Breast epithelium (tissue), 4 donors: ENCODE data around the gene WDR7. TPM values are rescaled to one million over a fixed set of nuclear protein-coding genes. Genes with fewer than 3 reads are reported as not detected.

Source experiments
- DNase-seq, 2 donors: peaks; one replicate each; pipeline ENCODE4 v3.0.0-alpha.2; 2019; ENCODE audit warnings: low spot score in 2 of 2
- H3K27ac ChIP-seq, 2 donors: fragments of 200-600 bp; sonication (generic) in 1 of 2; one replicate each; pipeline ENCODE4 v1.5.1; 2016 to 2019; ENCODE audit warnings: mild to moderate bottlenecking in 1 of 2
- H3K27me3 ChIP-seq, 2 donors: fragments of 200-600 bp; sonication (generic) in 1 of 2; one replicate each; pipeline versions ENCODE4 v1.5.1 to v1.6.0; 2017 to 2019; ENCODE audit warnings: control low read depth in 1 of 2, mild to moderate bottlenecking in 1 of 2
- H3K36me3 ChIP-seq: fragments of 200-600 bp; one replicate; pipeline ENCODE4 v1.5.1; 2019
- H3K4me1 ChIP-seq, 2 donors: fragments of 200-600 bp; sonication (generic); one replicate each; pipeline ENCODE4 v1.5.1; 2016 to 2019; ENCODE audit warnings: control low read depth in 1 of 2
- H3K4me3 ChIP-seq, 3 donors: fragments of 200-600 bp; sonication (generic); 1 replicate in 2 of 3; 2 replicates in 1 of 3; pipeline ENCODE4 v1.5.1; 2016 to 2019; ENCODE audit warnings: mild to moderate bottlenecking in 3 of 3, moderate library complexity in 2 of 3
- H3K9me3 ChIP-seq, 2 donors: fragments of 200-600 bp; sonication (generic) in 1 of 2; one replicate each; pipeline ENCODE4 v1.5.1; 2016 to 2019; ENCODE audit warnings: control low read depth in 1 of 2
- POLR2A ChIP-seq: fragments of 450-650 bp; IDR thresholded peaks from one replicate; pipeline ENCODE4 v1.6.1; 2016; ENCODE audit warnings: antibody characterized with exemption, mild to moderate bottlenecking, moderate library complexity
- POLR2AphosphoS5 ChIP-seq, 3 donors: sonication (generic); formaldehyde crosslinking; IDR thresholded peaks; one replicate each; pipeline ENCODE4 v1.6.1; 2017; ENCODE audit warnings: antibody characterized with exemption in 3 of 3
- intact Hi-C: fragments of 100-400 bp; cut with DNase I; formaldehyde crosslinking; loops from one replicate; pipeline ENCODE4 v1.15.1; 2023; ENCODE audit warnings: low total_unique reads
- total RNA-seq, 3 donors: library from RNA; depleted of rRNA; stranded (reverse); fragments of >200 nt; gene quantifications; one replicate each; pipeline ENCODE4 v1.1.0, GENCODE V29; 2016
- TF ChIP-seq, protein P1 (sequence below), 3 donors: fragments of 450-650 bp; IDR thresholded peaks; one replicate each; pipeline ENCODE4 v1.5.1; 2016 to 2017; ENCODE audit warnings: antibody characterized with exemption in 3 of 3, mild to moderate bottlenecking in 3 of 3, moderate library complexity in 3 of 3

Gene WDR7
- total RNA-seq, 3 donors from 2014 or later = 28.3 to 32.6 (median 31.1) TPM

DNA sequence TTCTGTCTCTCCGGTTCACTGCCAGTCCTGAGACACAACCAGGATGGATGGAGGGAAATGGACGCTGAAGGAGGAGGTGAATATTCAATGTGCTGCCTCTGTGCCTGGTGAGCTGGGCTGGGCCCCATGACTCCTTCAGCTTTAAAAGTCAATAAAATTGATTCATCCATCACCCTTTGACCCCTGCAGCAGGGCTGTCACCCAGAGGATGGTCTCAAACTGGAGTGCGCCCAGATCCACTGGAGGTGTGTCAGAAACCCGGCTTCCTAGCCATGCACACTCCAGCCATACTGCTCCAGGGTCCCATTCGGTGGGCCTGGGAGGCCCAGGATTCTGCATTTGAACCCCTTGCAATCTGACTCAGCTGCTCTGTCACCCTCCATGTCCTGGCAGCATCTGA lies 401.6 kb downstream of the WDR7 start:
- Histone ChIP-seq H3K4me1 (no peaks in the 10 kb centered on the region), H3K27ac (no peak overlapping the region), H3K36me3 (no peaks in the 10 kb centered on the region), H3K27me3 (no peaks in the 10 kb centered on the region), H3K9me3 (no peaks in the 10 kb centered on the region), H3K4me3 (no peak overlapping the region)
- TF ChIP-seq, protein P1, sequence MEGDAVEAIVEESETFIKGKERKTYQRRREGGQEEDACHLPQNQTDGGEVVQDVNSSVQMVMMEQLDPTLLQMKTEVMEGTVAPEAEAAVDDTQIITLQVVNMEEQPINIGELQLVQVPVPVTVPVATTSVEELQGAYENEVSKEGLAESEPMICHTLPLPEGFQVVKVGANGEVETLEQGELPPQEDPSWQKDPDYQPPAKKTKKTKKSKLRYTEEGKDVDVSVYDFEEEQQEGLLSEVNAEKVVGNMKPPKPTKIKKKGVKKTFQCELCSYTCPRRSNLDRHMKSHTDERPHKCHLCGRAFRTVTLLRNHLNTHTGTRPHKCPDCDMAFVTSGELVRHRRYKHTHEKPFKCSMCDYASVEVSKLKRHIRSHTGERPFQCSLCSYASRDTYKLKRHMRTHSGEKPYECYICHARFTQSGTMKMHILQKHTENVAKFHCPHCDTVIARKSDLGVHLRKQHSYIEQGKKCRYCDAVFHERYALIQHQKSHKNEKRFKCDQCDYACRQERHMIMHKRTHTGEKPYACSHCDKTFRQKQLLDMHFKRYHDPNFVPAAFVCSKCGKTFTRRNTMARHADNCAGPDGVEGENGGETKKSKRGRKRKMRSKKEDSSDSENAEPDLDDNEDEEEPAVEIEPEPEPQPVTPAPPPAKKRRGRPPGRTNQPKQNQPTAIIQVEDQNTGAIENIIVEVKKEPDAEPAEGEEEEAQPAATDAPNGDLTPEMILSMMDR (IDR thresholded peaks at IDR 0.05) = no peak
- TF ChIP-seq POLR2AphosphoS5 (IDR thresholded peaks at IDR 0.05) (no peak), POLR2A (no peak)
- intact Hi-C loops = no loop called here
- DNase-seq = no peak

DNA sequence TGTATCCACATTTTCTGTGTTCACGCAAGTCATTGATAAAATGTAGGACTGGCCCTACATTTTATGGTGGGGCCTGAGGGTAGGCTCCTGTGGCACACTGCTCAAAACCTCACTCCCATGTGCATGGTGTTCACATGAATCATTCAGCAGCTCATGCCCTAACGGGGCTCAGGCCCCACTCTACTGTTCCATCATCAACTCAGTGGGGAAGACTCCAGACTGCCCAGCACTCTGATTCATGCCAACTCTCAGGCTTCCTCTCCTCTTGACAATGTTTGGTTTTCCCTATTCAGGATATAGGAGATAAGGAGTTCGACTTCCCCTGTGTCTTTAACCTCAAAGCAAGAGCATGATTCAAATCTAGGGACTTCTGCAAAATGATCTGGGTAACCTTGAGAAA lies 403.7 kb downstream of the WDR7 start:
- no peak for DNase-seq
- Histone ChIP-seq H3K27me3 (no peaks in the 10 kb centered on the region), H3K4me3 (no peak overlapping the region), H3K36me3 (no peaks in the 10 kb centered on the region), H3K27ac (no peak overlapping the region), H3K9me3 (no peaks in the 10 kb centered on the region), H3K4me1 (no peaks in the 10 kb centered on the region)
- intact Hi-C loops = no loop called here
- TF ChIP-seq, protein P1 (IDR thresholded peaks at IDR 0.05) = no peak
- TF ChIP-seq POLR2A (no peak), POLR2AphosphoS5 (IDR thresholded peaks at IDR 0.05) (no peak)

DNA sequence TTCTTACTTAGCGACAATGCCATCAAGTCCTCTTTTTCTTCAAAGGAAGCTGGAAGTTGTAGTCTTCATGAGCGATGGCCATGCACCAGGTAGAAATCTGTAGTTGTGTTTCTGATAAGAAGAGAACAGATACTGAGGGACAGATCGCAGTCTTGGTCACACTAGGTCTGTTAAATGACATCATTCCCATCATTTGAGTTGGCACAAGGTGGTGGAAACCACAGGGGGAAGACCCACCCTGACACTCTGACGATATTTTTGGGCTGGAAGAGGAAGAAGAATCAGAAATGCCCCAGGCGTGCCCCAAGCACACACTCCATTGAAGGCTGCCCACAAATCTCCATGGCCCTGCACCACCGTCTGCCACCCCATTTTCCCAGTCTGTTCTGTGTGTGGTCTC lies 406.7 kb downstream of the WDR7 start:
- DNase-seq = no peak
- H3K4me3 ChIP-seq = no peak overlapping the region
- intact Hi-C loops = no loop called here
- no peaks in the 10 kb centered on the region for H3K27me3 ChIP-seq
- TF ChIP-seq, protein P1 (IDR thresholded peaks at IDR 0.05) = no peak
- TF ChIP-seq POLR2AphosphoS5 (IDR thresholded peaks at IDR 0.05) = no peak
- TF ChIP-seq POLR2A = no peak
- H3K27ac ChIP-seq = no peak overlapping the region
- H3K36me3 ChIP-seq = no peaks in the 10 kb centered on the region
- H3K9me3 ChIP-seq = no peaks in the 10 kb centered on the region
- no peaks in the 10 kb centered on the region for H3K4me1 ChIP-seq

DNA sequence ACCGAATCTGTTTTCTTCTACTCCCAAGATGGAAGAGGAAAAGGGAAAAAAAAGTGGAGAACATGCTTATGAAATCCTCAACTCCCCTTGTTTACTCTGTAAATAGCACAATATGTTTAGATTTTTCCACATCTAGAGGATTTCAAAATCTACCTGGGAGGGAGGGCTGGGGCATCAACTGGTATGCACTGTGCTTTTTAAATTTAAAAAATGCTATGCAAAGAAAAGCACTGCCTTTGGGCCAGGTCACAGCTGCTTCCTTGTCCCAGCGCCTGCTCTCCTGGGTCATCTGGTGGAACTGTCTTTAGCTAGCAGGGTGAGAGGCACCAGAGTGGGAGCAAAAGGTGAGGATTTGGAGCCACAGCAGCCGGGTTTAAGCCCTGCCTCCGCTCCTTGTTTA lies 407.6 kb downstream of the WDR7 start:
- DNase-seq = no peak
- intact Hi-C loops = no loop called here
- H3K4me1 ChIP-seq = no peaks in the 10 kb centered on the region

DNA sequence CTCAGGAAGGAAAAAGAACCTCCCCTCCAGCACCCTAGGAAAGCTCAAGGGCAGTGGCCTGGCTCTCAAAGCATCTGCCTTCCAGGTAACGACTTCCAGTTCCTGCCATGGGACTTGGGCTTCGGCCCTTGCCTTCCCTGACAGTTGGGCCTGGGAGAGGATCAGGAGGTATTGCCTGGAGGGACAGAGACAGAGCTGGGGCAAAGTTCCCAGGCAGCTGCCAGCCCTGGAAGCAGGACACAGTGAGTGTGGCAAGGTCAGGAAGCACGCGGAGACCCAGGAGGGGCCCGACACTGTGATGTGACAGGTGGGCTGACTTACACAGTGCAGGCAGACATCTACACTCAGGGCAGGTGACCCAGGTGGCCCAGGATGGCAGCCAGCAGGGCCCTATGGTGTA lies 408.2 kb downstream of the WDR7 start:
- H3K27ac ChIP-seq = no peak overlapping the region
- no peaks in the 10 kb centered on the region for H3K27me3 ChIP-seq
- H3K36me3 ChIP-seq = no peaks in the 10 kb centered on the region
- intact Hi-C loops = no loop called here
- no peaks in the 10 kb centered on the region for H3K9me3 ChIP-seq
- TF ChIP-seq POLR2A (no peak), POLR2AphosphoS5 (IDR thresholded peaks at IDR 0.05) (no peak)
- TF ChIP-seq, protein P1 (IDR thresholded peaks at IDR 0.05) = no peak
- H3K4me3 ChIP-seq = no peak overlapping the region
- H3K4me1 ChIP-seq = no peaks in the 10 kb centered on the region
- DNase-seq = no peak

More for the DNA sequence above, 407.6 kb downstream of the WDR7 start:
- TF ChIP-seq POLR2AphosphoS5 (IDR thresholded peaks at IDR 0.05) (no peak), POLR2A (no peak)
- TF ChIP-seq, protein P1 (IDR thresholded peaks at IDR 0.05) = no peak
- H3K4me3 ChIP-seq = no peak overlapping the region
- no peak overlapping the region for H3K27ac ChIP-seq
- H3K27me3 ChIP-seq = no peaks in the 10 kb centered on the region
- H3K36me3 ChIP-seq = no peaks in the 10 kb centered on the region
- H3K9me3 ChIP-seq = no peaks in the 10 kb centered on the region
